ENCODE measurements around the gene WBP2. TPM values are rescaled to one million over a fixed set of nuclear protein-coding genes. Genes with fewer than 3 reads are reported as not detected.
A peak's percentile ranks its signal among the peaks of the same experiment; 100 is the strongest.

The WBP2 gene
- total and polyA plus RNA-seq, 9 of the 15 experiments (the other 6 are each of a cell fraction or from before 2014, with no cell fraction given): 2.2 to 74.3 (median 20.0) TPM

DNA sequence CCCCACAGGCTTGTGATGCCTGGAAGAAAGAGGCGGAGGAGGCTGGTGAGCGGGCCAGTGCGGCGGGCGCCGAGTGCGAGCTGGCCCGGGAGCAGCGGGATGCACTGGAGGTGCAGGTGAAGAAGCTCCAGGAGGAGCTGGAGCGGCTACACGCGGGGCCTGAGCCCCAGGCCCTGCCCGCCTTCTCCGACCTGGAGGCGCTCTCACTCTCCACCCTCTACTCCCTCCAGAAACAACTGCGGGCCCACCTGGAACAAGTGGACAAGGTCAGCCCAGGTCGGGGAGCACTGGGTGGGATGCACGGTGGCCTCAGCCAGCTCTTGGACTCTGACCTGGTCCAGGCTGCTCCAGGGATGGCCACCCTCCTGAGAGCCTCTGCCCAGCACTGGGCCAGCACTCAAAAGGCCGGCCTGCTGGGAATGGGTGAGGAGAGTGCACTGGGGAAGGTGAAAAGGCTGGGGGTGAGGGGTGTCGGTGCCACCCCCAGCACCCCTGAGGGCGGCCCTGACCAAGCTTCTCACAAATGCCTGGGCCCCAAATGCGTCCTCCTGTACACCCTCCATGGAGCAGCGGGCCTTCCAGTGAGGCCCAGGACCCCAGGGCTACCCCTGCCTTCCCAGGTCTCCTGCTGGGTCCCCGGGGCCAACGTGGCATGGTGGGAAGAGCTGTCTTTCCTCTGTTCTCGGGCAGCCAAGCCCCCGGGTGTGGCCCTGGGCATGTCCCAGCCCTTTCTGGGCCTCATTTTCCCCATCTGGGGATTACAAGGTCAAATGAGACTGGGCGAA is 31.7 kb downstream of the WBP2 start (continued):
- TF ChIP-seq ZNF184 (CRISPR knock-in tag; IDR thresholded peaks at IDR 0.05) (no peak), SMARCA4 (IDR thresholded peaks at IDR 0.05) (no peak), ATF1 (CRISPR knock-in tag; IDR thresholded peaks at IDR 0.05) (no peak), ATF1 (tag; IDR thresholded peaks at IDR 0.05) (no peak), ZNF778 (CRISPR knock-in tag; IDR thresholded peaks at IDR 0.05) (no peak), MAZ (CRISPR knock-in tag; conservative IDR thresholded peaks at IDR 0.05 in 1 of 2, IDR thresholded peaks at IDR 0.05 in 1 of 2) (no peak), FIP1L1 (IDR thresholded peaks at IDR 0.05; ENCODE audit: low read depth, low read length, poor library complexity, severe bottlenecking) (peak; percentile 34), SMC3 (conservative IDR thresholded peaks at IDR 0.05; ENCODE audit: insufficient read depth, low read depth, low read length) (no peak), NONO (IDR thresholded peaks at IDR 0.05; ENCODE audit: low read depth in 2 of 2, low read length in 1 of 2) (no peak), IRF2 (CRISPR knock-in tag; IDR thresholded peaks at IDR 0.05) (no peak), CHD2 (IDR thresholded peaks at IDR 0.05; ENCODE audit: low read depth, low read length) (no peak), CCAR2 (IDR thresholded peaks at IDR 0.05; ENCODE audit: low read depth, low read length) (no peak), POLR2B (IDR thresholded peaks at IDR 0.05; ENCODE audit: low read depth, partially characterized antibody) (peak; percentile 57)
- TF ChIP-seq, protein P1, sequence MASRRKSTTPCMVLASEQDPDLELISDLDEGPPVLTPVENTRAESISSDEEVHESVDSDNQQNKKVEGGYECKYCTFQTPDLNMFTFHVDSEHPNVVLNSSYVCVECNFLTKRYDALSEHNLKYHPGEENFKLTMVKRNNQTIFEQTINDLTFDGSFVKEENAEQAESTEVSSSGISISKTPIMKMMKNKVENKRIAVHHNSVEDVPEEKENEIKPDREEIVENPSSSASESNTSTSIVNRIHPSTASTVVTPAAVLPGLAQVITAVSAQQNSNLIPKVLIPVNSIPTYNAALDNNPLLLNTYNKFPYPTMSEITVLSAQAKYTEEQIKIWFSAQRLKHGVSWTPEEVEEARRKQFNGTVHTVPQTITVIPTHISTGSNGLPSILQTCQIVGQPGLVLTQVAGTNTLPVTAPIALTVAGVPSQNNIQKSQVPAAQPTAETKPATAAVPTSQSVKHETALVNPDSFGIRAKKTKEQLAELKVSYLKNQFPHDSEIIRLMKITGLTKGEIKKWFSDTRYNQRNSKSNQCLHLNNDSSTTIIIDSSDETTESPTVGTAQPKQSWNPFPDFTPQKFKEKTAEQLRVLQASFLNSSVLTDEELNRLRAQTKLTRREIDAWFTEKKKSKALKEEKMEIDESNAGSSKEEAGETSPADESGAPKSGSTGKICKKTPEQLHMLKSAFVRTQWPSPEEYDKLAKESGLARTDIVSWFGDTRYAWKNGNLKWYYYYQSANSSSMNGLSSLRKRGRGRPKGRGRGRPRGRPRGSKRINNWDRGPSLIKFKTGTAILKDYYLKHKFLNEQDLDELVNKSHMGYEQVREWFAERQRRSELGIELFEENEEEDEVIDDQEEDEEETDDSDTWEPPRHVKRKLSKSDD (conservative IDR thresholded peaks at IDR 0.05; ENCODE audit: low read length): no peak
- TF ChIP-seq, protein P2, sequence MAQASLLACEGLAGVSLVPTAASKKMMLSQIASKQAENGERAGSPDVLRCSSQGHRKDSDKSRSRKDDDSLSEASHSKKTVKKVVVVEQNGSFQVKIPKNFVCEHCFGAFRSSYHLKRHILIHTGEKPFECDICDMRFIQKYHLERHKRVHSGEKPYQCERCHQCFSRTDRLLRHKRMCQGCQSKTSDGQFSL (CRISPR knock-in tag; IDR thresholded peaks at IDR 0.05): no peak
- TF ChIP-seq, protein P2 (tag; IDR thresholded peaks at IDR 0.05): no peak
- TF ChIP-seq, protein P3, sequence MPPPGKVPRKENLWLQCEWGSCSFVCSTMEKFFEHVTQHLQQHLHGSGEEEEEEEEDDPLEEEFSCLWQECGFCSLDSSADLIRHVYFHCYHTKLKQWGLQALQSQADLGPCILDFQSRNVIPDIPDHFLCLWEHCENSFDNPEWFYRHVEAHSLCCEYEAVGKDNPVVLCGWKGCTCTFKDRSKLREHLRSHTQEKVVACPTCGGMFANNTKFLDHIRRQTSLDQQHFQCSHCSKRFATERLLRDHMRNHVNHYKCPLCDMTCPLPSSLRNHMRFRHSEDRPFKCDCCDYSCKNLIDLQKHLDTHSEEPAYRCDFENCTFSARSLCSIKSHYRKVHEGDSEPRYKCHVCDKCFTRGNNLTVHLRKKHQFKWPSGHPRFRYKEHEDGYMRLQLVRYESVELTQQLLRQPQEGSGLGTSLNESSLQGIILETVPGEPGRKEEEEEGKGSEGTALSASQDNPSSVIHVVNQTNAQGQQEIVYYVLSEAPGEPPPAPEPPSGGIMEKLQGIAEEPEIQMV (tag; conservative IDR thresholded peaks at IDR 0.05; ENCODE audit: low read depth): no peak
- TF ChIP-seq, protein P4, sequence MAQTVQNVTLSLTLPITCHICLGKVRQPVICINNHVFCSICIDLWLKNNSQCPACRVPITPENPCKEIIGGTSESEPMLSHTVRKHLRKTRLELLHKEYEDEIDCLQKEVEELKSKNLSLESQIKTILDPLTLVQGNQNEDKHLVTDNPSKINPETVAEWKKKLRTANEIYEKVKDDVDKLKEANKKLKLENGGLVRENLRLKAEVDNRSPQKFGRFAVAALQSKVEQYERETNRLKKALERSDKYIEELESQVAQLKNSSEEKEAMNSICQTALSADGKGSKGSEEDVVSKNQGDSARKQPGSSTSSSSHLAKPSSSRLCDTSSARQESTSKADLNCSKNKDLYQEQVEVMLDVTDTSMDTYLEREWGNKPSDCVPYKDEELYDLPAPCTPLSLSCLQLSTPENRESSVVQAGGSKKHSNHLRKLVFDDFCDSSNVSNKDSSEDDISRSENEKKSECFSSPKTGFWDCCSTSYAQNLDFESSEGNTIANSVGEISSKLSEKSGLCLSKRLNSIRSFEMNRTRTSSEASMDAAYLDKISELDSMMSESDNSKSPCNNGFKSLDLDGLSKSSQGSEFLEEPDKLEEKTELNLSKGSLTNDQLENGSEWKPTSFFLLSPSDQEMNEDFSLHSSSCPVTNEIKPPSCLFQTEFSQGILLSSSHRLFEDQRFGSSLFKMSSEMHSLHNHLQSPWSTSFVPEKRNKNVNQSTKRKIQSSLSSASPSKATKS (CRISPR knock-in tag; IDR thresholded peaks at IDR 0.05): no peak

Measured in K562 (cell line).